GM12878 (cell line): Measurements from ENCODE around the gene ARHGEF3. TPM values are rescaled to one million over a fixed set of nuclear protein-coding genes. Genes with fewer than 3 reads are reported as not detected.
"Not testable (repeated sequence)": the region's sequence is repeated elsewhere in the genome, so short reads cannot be mapped to it uniquely, and the experiment has no call there.

Experiments used
- ATAC-seq: fragments of 200-7000 bp; cut with Tn5 transposase; 3 replicates; pipeline ENCODE4 v1.9.1; 2020; ENCODE audit warnings: mild to moderate bottlenecking, moderate library complexity
- BruUV-seq: library from RNA; stranded (reverse); fragments of 400-500 nt; replicated peaks from 2 replicates; lab custom pipeline; 2021; lab: Mats Ljungman, UMichigan
- CTCF ChIA-PET: fragments of 300-600 bp; sonication (Branson Sonifier 250); formaldehyde crosslinking; extraction: SDS; loops from one replicate; lab custom pipeline; 2021; ENCODE audit warnings: inconsistent platforms; lab: Yijun Ruan, JAX
- POLR2A ChIA-PET: fragments of 350-600 bp; formaldehyde crosslinking; extraction: SDS; loops from one replicate; lab custom pipeline; 2021; ENCODE audit warnings: inconsistent platforms; lab: Charles Lee
- RAD21 ChIA-PET: fragments of 300-600 bp; sonication (Branson Sonifier 250); formaldehyde crosslinking; loops from one replicate; lab custom pipeline; 2023; ENCODE audit warnings: antibody characterized with exemption; ENCODE audit not compliant: unreplicated experiment; lab: Charles Lee
- SMC1A ChIA-PET: fragments of 300-600 bp; sonication (Branson Sonifier 250); formaldehyde crosslinking; loops from one replicate; lab custom pipeline; 2023; ENCODE audit not compliant: unreplicated experiment, uncharacterized antibody; lab: Charles Lee
- DNase-seq: peaks from one replicate; pipeline ENCODE4 v3.0.0-alpha.2; 2011; ENCODE audit warnings: low read depth, low spot score
- FAIRE-seq: peaks from 3 replicates; lab custom pipeline; 2011; peaks lifted over from hg19 to GRCh38; lab: Jason Lieb, UNC
- H2AFZ ChIP-seq: 2 replicates; pipeline ENCODE4 v1.6.0; 2011; ENCODE audit warnings: low read depth, low read length, control low read depth; ENCODE audit not compliant: control insufficient read depth
- H3K27ac ChIP-seq: 2 replicates; pipeline ENCODE4 v1.5.1; 2011; ENCODE audit warnings: control low read depth; ENCODE audit not compliant: control insufficient read depth, insufficient read depth
- H3K27me3 ChIP-seq, 2 experiments: replicated peaks in 1 of 2; 2 replicates each; pipeline versions ENCODE4 v1.6.0 to v1.6.1; 2011; ENCODE audit warnings: low read length in 1 of 2; ENCODE audit not compliant: control insufficient read depth in 2 of 2, insufficient read depth in 2 of 2
- H3K36me3 ChIP-seq, 2 experiments: 2 replicates each; pipeline ENCODE4 v1.5.1; 2011; ENCODE audit warnings: low read length in 1 of 2; ENCODE audit not compliant: control insufficient read depth in 2 of 2, insufficient read depth in 2 of 2
- H3K4me1 ChIP-seq: 2 replicates; pipeline ENCODE4 v1.6.1; 2011; ENCODE audit warnings: mild to moderate bottlenecking, low read length, moderate library complexity, mixed read lengths; ENCODE audit not compliant: control insufficient read depth, insufficient read depth
- H3K4me2 ChIP-seq: 2 replicates; pipeline ENCODE4 v1.6.0; 2011; ENCODE audit warnings: control low read depth; ENCODE audit not compliant: control insufficient read depth, insufficient read depth
- H3K4me3 ChIP-seq: fragments of 200-600 bp; sonication (generic); 2 replicates; pipeline ENCODE4 v1.5.1; 2016
- H3K79me2 ChIP-seq: 2 replicates; pipeline ENCODE4 v1.6.0; 2011; ENCODE audit warnings: low read length; ENCODE audit not compliant: control insufficient read depth, insufficient read depth
- H3K9ac ChIP-seq: 2 replicates; pipeline ENCODE4 v1.8.0; 2011; ENCODE audit warnings: low read length, control low read depth, mixed read lengths; ENCODE audit not compliant: control insufficient read depth, insufficient read depth
- H3K9me3 ChIP-seq: replicated peaks from 3 replicates; pipeline ENCODE4 v1.5.1; 2011; ENCODE audit warnings: mild to moderate bottlenecking, low read length; ENCODE audit not compliant: control insufficient read depth, insufficient read depth
- H4K20me1 ChIP-seq: 2 replicates; pipeline ENCODE4 v1.6.0; 2011; ENCODE audit not compliant: control insufficient read depth, insufficient read depth
- MEF2B ChIP-seq: fragments of 450-650 bp; IDR thresholded peaks from 2 replicates; pipeline ENCODE4 v1.6.1; 2018; ENCODE audit warnings: mild to moderate bottlenecking, moderate library complexity; ENCODE audit not compliant: partially characterized antibody, poor library complexity, severe bottlenecking
- NFIC ChIP-seq: IDR thresholded peaks from 2 replicates; pipeline ENCODE4 v1.6.1; 2012; ENCODE audit warnings: low read depth, mild to moderate bottlenecking, inconsistent platforms, low read length, moderate library complexity
- PML ChIP-seq: IDR thresholded peaks from 2 replicates; pipeline ENCODE4 v1.6.1; 2012; ENCODE audit warnings: low read length, inconsistent platforms
- ZNF207 ChIP-seq: fragments of 450-650 bp; IDR thresholded peaks from 2 replicates; pipeline ENCODE4 v1.6.1; 2014; ENCODE audit warnings: antibody characterized with exemption, mild to moderate bottlenecking, borderline replicate concordance
- WGBS: methylation state at CpG from one replicate; pipeline ENCODE4 v1.1.6; 2016; ENCODE audit warnings: low lambda C conversion rate; ENCODE audit not compliant: insufficient replicate concordance, insufficient coverage; ENCODE audit errors: missing lambda C conversion rate; 5-methylcytosine and 5-hydroxymethylcytosine counted together
- in situ Hi-C: fragments of 300-500 bp; cut with MboI; formaldehyde crosslinking; loops from 9 replicates; pipeline ENCODE4 v1.14.3; 2018; ENCODE audit warnings: mixed read lengths
- intact Hi-C: fragments of 100-400 bp; cut with micrococcal nuclease; formaldehyde crosslinking; loops from one replicate; pipeline ENCODE4 v1.14.2; 2022; ENCODE audit not compliant: unreplicated experiment
- polyA plus RNA-seq, 11 experiments: library from polyadenylated mRNA; depleted of rRNA in 4 of 11; unstranded in 6 of 11; stranded (reverse) in 5 of 11; fragments of >200 nt; fragmentation: Nextera tagmentation in 4 of 11; fragmentation: Illumina TruSeq in 1 of 11; extraction: Ambion mirVana in 4 of 11; extraction: Trizol in 1 of 11; gene quantifications; 1 replicate in 1 of 11; 2 replicates in 10 of 11; pipeline versions ENCODE4 v1.2.1 to v1.2.3, GENCODE V29; 2011 to 2016; ENCODE audit warnings: inconsistent platforms in 2 of 11, missing spikeins in 2 of 11, low read depth in 1 of 11
- total RNA-seq, 4 experiments: library from RNA; depleted of rRNA in 3 of 4; stranded (reverse); fragments of >200 nt in 3 of 4; fragmentation: Illumina TruSeq in 1 of 4; extraction: Trizol in 1 of 4; gene quantifications; 2 replicates each; pipeline versions ENCODE4 v1.2.1 to v1.2.3, GENCODE V29; 2013 to 2021
- TF ChIP-seq, protein P1 (sequence below): fragments of 450-650 bp; IDR thresholded peaks from 2 replicates; pipeline ENCODE4 v1.6.1; 2018; ENCODE audit warnings: borderline replicate concordance, mild to moderate bottlenecking; ENCODE audit not compliant: partially characterized antibody
- TF ChIP-seq, protein P2 (sequence below): IDR thresholded peaks from 2 replicates; pipeline ENCODE4 v1.6.1; 2012; ENCODE audit warnings: low read depth, low read length, improper control_type of control experiment

ARHGEF3 gene
- total and polyA plus RNA-seq, 10 of the 15 experiments (the other 5 are each of a cell fraction or from before 2014, with no cell fraction given), result 21.8 to 78.7 (median 56.2) TPM

DNA sequence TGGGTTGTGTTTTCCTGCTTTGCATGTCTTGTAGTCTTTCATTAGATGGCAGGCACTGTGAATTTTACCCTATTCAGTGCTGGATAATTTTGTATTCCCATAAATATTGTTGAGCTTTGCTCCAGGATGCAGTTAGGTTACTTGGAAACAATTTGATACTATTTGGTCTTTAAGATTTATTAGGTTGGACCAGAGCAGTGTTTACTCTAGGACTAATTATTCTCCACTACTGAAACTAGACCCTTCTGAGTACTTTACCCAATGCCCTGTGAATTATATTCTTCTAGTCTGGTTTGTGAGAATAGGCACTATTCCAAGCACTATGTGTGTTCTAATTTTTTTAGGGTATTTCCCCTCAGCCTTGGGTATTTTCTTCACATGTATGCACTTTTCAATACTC lies 80.9 kb downstream of the ARHGEF3 start:
- TF ChIP-seq, protein P1, sequence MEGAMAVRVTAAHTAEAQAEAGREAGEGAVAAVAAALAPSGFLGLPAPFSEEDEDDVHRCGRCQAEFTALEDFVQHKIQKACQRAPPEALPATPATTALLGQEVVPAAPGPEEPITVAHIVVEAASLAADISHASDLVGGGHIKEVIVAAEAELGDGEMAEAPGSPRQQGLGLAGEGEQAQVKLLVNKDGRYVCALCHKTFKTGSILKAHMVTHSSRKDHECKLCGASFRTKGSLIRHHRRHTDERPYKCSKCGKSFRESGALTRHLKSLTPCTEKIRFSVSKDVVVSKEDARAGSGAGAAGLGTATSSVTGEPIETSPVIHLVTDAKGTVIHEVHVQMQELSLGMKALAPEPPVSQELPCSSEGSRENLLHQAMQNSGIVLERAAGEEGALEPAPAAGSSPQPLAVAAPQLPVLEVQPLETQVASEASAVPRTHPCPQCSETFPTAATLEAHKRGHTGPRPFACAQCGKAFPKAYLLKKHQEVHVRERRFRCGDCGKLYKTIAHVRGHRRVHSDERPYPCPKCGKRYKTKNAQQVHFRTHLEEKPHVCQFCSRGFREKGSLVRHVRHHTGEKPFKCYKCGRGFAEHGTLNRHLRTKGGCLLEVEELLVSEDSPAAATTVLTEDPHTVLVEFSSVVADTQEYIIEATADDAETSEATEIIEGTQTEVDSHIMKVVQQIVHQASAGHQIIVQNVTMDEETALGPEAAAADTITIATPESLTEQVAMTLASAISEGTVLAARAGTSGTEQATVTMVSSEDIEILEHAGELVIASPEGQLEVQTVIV, result no peak
- TF ChIP-seq MEF2B, result peak; percentile 35
- TF ChIP-seq PML, result no peak
- 0 out of 2 replicates have a peak, but pooled peaks have one; percentile 24 for TF ChIP-seq NFIC
- TF ChIP-seq, protein P2, sequence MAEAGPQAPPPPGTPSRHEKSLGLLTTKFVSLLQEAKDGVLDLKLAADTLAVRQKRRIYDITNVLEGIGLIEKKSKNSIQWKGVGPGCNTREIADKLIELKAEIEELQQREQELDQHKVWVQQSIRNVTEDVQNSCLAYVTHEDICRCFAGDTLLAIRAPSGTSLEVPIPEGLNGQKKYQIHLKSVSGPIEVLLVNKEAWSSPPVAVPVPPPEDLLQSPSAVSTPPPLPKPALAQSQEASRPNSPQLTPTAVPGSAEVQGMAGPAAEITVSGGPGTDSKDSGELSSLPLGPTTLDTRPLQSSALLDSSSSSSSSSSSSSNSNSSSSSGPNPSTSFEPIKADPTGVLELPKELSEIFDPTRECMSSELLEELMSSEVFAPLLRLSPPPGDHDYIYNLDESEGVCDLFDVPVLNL, result no peak
- no peak for TF ChIP-seq ZNF207
- TF ChIP-seq, all 136 proteins: peak for 2
- H3K79me2 ChIP-seq, result no peaks in the 10 kb centered on the region
- DNase-seq (no peak), ATAC-seq (peak; percentile 23), FAIRE-seq (no peak)
- peaks cover 21% of the 10 kb centered on the region for H3K4me1 ChIP-seq
- no peak overlapping the region for H3K27ac ChIP-seq
- CTCF ChIA-PET, result interaction anchor here (1.0 to 4.7 kb wide), 6 partner anchors 8 to 268 kb away, joined by 3 to 40 read pairs (median 6); no protein-coding TSS in a partner anchor
- intact Hi-C loops (no loop called here), in situ Hi-C loops (no loop called here)
- H4K20me1 ChIP-seq, result no peaks in the 10 kb centered on the region
- H3K9me3 ChIP-seq, result no peaks in the 10 kb centered on the region; the same call in 2 of the 3 replicates
- no TSS peak for BruUV-seq
- H3K36me3 ChIP-seq, result peaks cover 0 to 3% of the 10 kb centered on the region in 2 experiments; a peak in 2 of 4 replicates
- H3K4me3 ChIP-seq, result no peak overlapping the region
- no peak overlapping the region for H2AFZ ChIP-seq
- H3K4me2 ChIP-seq, result peak overlapping the region; percentile 5; the same call in 1 of the 2 replicates
- no peaks in the 10 kb centered on the region for H3K27me3 ChIP-seq
- no peak overlapping the region for H3K9ac ChIP-seq
- RAD21 ChIA-PET, result interaction anchor here (0.6 to 9.8 kb wide), 7 partner anchors 12 to 504 kb away, joined by 3 to 199 read pairs (median 3); partner anchors contain the start of gene ARHGEF3
- POLR2A ChIA-PET, result interaction anchor here (0.8 to 3.3 kb wide), 3 partner anchors 63 to 79 kb away, joined by 3 to 19 read pairs (median 10); no protein-coding TSS in a partner anchor
- SMC1A ChIA-PET, result interaction anchor here (0.9 to 4.8 kb wide), 10 partner anchors 10 to 267 kb away, joined by 3 to 53 read pairs (median 4); no protein-coding TSS in a partner anchor

DNA sequence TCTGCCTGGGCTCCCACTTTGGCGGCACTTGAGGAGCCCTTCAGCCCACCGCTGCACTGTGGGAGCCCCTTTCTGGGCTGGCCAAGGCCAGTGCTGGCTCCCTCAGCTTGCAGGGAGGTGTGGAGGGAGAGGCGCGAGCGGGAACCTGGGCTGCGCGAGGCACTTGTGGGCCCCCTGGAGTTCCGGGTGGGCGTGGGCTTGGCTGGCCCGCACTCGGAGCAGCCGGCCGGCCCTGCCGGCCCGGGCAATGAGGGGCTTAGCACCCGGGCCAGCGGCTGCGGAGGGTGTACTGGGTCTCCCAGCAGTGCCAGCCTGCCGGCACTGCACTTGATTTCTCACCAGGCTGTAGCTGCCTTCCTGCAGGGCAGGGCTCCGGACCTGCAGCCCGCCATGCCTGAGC lies 82.9 kb downstream of the ARHGEF3 start:
- CTCF ChIA-PET, result interaction anchor here (0.6 to 4.7 kb wide), 3 partner anchors 33 to 80 kb away, joined by 3 to 40 read pairs (median 3); no protein-coding TSS in a partner anchor
- not testable (repeated sequence) for FAIRE-seq

More for the DNA sequence above, 82.9 kb downstream of the ARHGEF3 start:
- H3K27me3 ChIP-seq, RAD21 ChIA-PET, POLR2A ChIA-PET, in situ Hi-C loops, H3K9ac ChIP-seq, H3K4me3 ChIP-seq, H3K9me3 ChIP-seq, DNase-seq, ATAC-seq, H3K27ac ChIP-seq, H3K4me2 ChIP-seq, BruUV-seq, H4K20me1 ChIP-seq, H3K79me2 ChIP-seq, H3K4me1 ChIP-seq, H3K36me3 ChIP-seq, intact Hi-C loops, H2AFZ ChIP-seq: not testable (repeated sequence)
- WGBS, result 86% methylated on average over 19 of the region's 21 CpGs
- SMC1A ChIA-PET, result interaction anchor here (1.1 to 4.8 kb wide), 3 partner anchors 17 to 80 kb away, joined by 4 to 53 read pairs (median 4); no protein-coding TSS in a partner anchor
